Measurements from ENCODE around the gene USP5.

The USP5 gene

DNA sequence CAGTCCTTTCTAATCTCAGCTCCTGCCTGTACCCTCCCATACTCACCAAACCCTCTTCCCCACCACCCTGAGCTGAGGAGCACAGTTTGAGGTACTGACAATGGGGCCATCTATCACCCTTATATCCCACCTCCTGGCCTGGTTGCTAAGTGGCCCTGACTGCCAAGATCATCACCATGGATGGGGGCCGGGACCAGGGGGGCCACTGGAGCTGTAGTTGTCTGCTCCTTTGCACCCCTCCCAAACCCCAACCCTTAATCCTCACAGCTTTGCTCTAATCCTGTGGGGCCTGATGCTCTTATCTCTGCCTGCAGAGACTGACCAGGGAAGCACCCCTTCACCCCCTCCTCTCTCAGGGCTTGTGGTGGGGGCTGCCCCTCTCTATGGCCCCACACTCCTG is 11.6 kb upstream of the USP5 start:
- no peak for DNase-seq (ENCODE audit: low read depth, low spot score)

DNA sequence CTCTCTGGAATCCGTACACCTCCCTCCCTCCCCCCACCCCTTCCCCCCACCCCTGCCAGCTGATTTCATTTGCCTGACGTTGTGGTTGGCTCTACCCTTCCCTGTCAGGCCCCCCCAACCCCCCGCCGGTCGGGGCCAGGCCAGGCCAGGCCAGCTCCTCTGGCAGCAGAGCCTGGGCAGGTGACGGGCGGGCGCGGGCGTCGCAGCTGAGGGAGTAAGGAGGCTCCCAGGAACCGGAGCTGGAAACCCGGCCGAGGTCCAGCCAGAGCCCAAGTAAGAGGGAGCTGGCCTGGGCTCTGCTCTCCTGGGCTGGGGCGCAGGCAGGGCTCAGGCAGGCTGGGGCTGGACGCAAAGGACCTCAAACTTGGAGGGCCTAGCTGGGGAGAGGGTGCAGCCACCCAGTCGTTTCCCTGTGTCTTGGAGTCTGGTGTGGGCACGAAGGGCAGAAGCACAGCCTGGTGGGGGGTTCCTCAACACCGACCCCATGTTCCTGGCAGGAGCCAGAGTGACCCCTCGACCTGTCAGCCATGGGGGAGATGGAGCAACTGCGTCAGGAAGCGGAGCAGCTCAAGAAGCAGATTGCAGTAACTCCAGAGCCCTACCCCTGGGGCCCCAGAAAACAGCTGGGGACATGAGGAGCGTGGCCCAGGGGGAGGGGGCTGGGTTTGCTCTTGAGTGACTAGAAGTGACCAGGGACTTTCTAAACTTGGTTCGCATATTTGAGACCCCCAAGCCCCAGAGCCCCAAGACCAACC is 11.0 kb upstream of the USP5 start, which contains the start of gene GNB3:
Gene GNB3, plus strand, starts transcription at position 165 of the 755 bp plus-strand sequence. Its CDS starts 363 bp downstream, at position 528.
- no peak for DNase-seq (ENCODE audit: low read depth, low spot score)

DNA sequence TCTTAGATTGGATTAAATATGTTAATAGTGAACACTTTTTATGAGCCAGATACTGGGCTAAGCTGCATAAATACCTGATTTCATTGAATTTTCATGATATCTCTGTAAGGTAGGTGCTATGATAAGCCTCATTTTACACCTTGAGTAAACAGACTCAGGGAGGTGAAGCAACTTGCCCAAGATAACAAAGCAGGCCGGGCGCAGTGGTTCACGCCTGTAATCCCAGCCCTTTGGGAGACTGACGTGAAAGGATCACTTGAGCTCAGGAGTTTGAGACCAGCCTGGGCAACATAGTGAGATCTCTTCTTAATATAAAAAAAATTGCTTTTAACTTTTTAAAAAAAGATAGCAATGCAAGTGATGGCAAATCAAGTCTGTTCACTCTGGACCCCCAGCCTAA is 9.9 kb upstream of the USP5 start:
- DNase-seq (ENCODE audit: low read depth, low spot score) = no peak

DNA sequence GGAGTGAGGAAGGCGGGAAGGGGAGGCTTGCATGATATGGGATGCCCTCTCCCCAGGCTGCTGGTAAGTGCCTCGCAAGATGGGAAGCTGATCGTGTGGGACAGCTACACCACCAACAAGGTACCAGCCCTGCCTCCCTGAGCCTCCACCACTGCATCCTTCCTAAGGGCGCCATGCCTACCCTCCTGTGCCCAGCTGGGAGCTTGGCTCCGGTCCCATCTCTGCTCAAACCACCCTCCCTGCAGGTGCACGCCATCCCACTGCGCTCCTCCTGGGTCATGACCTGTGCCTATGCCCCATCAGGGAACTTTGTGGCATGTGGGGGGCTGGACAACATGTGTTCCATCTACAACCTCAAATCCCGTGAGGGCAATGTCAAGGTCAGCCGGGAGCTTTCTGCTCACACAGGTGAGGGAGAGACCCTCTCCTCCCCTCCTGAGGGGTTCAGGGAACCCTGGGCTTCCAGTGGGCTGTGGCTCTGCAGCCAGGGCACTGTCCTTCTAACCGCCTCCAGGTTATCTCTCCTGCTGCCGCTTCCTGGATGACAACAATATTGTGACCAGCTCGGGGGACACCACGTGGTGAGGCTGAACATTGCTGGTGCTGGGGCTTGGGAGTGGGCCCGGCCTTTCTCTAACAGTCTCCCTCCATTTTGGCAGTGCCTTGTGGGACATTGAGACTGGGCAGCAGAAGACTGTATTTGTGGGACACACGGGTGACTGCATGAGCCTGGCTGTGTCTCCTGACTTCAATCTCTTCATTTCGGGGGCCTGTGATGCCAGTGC is 8.6 kb upstream of the USP5 start:
- no peak for DNase-seq (ENCODE audit: low read depth, low spot score)

DNA sequence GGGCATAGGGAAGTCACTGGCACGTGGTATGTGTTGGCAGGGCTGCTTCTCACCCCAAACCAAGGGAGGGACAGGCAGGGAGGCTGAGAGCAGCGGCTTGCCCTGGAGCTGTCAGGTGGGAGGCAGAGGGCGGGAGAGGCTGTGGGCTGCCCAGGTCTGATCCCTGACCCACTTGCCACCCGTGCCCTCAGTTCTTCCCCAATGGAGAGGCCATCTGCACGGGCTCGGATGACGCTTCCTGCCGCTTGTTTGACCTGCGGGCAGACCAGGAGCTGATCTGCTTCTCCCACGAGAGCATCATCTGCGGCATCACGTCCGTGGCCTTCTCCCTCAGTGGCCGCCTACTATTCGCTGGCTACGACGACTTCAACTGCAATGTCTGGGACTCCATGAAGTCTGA is 6.6 kb upstream of the USP5 start:
- no peak for DNase-seq (ENCODE audit: low read depth, low spot score)

DNA sequence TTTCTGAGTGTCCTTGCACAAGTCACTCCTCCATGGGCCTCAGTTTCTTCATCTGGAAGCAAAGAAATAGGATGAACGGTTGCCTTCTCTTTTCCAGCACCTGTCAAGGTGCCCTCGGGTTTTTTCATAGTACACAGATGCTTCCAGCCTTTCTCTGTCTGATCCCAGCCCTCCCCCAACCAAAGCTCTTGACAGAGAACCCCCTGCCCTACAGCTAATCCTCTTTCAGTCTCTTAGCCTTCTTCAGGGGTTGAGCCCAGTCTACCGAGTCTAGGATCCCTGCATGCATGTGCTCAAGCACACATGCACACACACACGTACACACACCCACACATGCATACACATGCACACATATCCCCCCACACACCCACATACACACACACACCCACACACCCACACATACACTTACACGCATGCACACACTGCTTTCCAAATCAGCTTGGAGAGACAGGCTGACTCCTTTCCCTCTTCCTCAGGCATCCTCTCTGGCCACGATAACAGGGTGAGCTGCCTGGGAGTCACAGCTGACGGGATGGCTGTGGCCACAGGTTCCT is 5.6 kb upstream of the USP5 start:
- no peak for DNase-seq (ENCODE audit: low read depth, low spot score)

DNA sequence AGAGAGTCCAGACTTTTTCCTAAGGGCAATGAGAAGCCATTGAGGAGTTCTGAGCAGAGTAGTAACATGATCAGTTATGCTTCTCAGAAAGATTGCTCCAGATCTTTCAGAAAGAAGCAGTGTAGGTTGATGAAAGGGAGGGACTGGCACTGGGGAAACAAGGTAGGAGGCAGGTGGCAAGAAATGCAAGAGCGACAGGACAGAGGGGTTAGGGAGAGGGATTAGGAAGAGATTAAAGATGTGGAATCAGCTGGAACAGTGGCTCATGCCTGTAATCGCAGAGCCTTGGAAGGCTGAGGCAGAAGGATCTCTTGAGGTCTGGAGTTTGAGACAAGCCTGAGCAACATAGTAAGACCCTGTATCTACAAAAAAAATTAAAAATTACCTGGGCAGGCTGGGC is 4.3 kb upstream of the USP5 start:
- no peak for DNase-seq (ENCODE audit: low read depth, low spot score)

DNA sequence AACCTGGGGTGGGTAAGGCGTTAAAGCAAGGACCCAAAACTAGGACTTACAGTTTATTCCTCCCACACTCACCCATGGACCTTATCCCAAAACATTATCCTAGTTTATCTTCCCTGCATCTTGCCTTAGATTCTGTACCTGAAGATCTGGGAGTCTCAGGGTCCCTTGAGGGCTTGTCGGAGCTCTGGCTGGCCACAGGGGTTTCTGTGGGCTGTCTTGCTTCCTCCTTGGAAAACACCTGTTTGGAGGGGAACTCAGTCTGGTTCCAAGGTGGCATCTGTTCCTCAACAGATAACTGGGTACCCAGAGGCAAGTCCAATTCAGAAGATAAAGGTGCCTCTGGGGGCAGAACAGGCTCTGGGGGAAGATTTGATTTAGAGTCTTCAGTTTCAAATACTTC is 2.5 kb upstream of the USP5 start:
- no peak for DNase-seq (ENCODE audit: low read depth, low spot score)

DNA sequence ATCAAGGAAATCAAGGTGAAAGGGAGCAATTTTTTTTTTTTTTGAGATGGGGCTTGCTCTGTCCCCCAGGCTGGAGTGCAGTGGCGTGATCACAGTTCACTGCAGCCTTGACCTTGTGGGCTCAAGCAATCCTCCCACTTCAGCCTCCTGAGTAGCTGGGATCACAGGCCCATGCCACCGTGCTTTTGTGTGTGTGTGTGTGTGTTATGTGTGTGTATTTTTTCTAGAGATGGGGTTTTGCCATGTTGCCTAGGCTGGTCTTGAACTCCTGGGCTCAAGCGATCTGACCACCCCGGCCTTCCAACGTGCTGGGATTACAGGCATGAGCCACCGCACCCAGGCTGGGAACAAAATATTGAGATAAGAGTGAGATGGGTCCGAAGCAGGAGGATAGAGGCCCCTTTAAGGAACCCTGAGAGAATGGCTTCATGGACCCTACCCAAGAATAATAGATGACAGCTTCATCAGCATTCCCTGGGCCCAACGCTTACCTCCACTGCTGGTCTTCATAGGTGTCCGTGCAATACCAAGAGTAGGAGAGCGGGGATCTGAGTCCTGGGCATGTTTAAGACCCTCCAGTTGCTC is 1.9 kb upstream of the USP5 start:
- DNase-seq (ENCODE audit: low read depth, low spot score) = no peak

DNA sequence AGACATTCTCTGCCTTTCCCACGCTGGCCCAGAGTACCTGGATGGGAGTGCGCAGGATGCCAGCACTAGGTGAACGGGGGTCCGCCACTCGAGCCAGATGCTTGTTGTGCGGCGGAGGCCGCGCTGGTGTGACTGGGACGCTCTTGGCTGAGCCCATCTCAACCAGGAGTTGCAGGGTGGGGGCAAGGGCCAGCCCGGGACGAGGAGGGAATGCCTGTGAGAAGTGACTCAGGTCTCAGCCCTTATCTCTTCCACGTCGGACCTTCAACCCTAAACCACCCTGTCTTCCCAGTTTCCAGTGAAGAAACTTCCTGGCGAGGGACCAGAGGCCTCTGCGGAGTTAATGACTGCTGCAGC is 1.2 kb upstream of the USP5 start:
- no peak for DNase-seq (ENCODE audit: low read depth, low spot score)

DNA sequence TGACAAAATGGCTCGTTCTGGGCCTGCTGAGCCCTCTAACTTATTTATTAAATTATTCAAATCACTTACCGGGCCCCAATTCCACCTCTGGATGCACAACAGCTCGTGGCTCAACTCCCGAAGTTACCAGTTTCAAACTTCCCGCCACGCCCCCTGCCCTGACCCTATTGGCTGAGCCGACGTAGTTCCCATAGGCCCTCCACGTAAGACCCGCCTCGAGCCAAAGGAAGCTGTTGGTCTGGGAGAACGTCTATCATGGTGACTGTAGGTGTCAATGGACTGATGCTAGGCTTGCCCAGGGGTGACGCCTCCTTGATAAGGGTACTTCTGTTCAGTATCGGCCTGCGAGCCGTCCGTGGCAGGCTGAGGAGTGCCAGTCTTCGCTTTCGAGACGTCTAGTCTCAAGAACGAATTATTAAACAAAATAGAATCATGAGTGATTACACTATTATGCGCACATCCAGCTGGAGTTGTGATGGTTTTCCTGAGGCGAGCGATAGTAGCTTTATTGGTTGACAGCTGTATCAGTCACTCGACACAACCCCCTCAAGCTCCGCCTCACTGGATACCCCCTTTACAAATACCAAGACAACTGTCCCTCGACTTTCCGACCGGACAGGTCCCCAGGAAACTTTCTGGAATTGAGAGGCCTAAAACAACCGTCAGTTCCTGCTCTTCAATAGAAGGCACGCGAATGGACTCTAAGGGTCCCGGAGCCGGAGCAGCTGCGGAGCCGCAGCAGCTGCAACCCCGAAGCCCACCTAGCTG is 613 bp upstream of the USP5 start, which contains the start of gene CDCA3:
Gene CDCA3, minus strand, starts transcription at position 134 of the 768 bp plus-strand sequence. CDS start 334 bp downstream, outside the sequence.
- peak; percentile 92 for DNase-seq (ENCODE audit: low read depth, low spot score)

DNA sequence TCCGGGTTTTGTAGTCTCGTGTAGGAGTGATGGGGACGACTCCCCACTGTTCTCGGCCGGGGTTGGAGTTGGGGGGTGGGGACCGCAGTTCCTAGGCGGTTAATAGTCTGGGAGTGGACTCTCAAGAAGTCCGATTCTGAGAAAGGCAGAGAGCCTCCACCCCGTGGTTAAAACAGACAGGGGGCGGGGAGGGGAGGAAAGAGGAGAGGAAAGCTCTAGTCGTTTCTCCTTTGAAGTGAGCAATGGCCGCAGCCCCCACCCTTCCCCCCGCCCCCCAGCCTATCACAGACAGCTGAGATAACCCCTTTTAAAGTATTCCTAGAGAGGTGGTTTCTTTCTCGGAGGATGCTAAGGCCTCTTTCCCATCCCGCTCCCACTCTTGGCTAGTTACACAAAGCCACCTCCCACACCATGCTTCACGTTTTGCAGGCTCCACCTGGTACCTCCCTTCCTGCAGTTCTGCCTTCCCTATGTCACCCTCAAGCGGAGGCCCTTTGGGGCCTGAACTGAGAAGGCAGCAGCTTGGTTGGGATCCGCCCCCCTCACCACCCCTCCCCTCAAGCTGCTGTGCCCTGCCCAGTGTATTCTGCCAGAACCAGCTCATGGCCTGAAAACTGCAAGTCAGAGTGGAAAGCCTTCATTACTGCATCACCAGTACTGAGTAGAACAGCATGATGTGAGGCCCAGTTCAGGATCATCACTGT is 853 bp downstream of the USP5 start:
- DNase-seq (ENCODE audit: low read depth, low spot score) = no peak

DNA sequence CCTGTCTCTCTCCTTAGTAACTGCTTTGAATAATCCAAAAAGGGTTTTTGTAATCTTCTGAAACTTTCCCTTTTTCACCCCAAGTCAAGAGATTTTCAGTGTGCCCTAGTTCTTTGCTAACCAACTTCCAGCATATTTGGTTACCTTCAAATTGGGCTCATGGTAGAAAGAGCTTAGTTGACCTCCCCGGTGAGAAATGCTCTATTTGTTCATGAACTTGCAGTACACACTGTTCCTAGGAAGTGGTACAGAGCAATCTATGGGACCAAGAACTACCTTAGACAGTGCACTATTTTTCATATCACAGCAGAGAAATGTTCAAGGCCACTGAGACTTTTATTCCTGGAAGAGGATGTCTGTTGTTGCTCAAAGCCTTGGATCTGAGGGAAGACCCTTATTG is 1.7 kb downstream of the USP5 start:
- DNase-seq (ENCODE audit: low read depth, low spot score) = no peak

DNA sequence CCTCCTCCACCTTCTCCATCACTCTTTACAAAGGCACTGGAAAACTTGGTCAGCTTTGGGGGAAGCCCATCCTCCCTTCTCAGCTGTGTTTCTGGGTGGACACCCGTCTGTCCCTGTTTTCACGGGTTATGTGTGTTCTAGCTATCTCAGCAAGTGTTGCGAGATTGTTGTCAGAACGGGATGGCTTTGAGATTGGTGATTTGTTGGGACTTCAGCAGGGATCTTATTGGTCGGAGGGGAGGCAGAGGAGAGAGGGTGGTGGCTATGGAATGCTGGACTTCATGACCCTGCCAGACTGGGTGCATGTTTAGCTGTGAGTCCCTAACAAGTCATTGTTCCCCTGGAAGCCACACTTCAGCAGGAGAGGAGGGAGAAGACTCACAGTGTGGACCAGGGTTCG is 2.1 kb downstream of the USP5 start:
- DNase-seq (ENCODE audit: low read depth, low spot score) = no peak

DNA sequence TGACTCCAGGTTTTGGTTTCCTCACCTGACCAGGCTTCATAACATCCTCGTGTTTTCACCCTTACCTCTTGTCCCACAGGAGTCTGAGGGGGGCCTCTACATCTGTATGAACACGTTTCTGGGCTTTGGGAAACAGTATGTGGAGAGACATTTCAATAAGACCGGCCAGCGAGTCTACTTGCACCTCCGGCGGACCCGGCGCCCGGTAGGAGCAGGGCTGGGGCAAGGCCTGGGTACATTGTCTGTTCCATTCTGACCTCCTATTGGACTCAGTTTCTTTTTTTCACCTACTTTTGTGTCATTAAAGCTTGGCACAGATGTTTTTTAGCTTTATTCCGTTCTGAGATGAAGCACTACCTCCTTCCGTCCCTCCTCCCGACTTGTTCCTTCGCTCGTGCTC is 3.4 kb downstream of the USP5 start:
- no peak for DNase-seq (ENCODE audit: low read depth, low spot score)

DNA sequence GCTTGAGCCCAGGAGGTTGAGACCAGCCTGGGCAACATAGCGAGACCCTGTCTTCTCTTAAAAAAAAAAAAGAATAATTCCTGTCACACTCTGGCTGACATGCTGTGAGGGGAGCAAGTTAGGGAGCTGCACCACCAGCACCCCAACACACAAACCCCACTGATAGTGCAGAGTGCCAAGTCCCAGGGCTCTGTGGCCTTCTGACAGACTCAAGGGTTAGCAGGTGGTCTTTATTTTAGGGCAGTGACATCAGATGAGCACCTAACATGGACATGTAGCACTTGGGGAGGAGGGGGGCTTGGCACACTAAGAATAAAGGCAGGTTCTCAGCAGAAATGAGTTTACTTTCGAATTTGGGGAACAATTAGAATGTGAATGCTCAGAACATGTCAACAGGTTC is 6.8 kb downstream of the USP5 start:
- no peak for DNase-seq (ENCODE audit: low read depth, low spot score)

DNA sequence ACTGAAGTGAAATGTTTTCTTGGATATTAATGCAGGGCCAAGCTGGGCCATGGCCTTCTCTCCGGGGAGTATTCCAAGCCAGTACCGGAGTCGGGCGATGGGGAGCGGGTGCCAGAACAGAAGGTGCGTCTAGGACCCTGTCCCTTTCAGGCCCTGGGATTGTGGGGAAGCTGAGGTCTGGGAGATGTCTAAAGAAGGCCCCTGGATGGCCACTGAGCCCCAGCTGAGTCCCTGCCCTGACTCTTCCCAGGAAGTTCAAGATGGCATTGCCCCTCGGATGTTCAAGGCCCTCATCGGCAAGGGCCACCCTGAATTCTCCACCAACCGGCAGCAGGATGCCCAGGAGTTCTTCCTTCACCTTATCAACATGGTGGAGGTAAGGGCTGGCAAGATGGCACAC is 8.2 kb downstream of the USP5 start:
- no peak for DNase-seq (ENCODE audit: low read depth, low spot score)

DNA sequence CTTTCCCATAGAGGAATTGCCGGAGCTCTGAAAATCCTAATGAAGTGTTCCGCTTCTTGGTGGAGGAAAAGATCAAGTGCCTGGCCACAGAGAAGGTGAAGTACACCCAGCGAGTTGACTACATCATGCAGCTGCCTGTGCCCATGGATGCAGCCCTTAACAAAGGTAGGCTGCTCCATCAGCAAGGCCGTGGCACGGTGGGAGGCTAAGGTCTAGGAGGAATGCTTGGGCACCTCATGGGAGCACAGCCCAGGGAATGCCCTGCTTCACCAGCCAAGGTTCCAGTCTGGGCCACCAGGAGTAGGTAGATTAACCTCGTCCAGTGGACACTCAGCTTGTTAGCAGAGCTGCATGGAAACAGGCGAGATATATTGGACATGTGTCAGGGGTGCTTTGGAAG is 9.0 kb downstream of the USP5 start:
- DNase-seq (ENCODE audit: low read depth, low spot score) = no peak

DNA sequence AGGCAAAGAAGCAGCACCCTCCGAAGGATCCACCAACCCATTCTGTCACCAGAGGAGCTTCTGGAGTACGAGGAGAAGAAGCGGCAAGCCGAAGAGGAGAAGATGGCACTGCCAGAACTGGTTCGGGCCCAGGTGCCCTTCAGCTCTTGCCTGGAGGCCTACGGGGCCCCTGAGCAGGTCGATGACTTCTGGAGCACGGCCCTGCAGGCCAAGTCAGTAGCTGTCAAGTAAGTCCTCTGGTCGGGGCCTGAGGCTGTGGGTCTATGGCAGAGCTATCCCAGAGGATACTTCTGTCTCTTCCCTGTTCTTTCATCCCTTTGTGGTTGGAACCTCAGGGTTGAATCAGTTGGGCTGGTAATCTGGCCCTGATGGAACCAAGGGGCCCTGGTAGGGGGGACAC is 9.4 kb downstream of the USP5 start:
- no peak for DNase-seq (ENCODE audit: low read depth, low spot score)

DNA sequence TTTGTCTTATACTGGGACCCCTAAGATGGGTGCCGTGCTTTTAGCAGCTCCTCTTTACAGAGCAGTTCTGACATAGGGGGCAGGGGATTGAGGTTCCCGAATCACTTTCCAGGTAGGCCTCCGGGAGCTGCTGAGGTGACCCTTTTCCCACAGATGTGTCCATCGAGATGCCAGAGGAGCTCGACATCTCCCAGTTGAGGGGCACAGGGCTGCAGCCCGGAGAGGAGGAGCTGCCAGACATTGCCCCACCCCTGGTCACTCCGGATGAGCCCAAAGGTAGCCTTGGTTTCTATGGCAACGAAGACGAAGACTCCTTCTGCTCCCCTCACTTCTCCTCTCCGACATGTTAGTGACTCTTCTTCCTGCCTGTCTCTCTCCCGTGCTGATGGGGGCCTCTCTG is 11.1 kb downstream of the USP5 start:
- no peak for DNase-seq (ENCODE audit: low read depth, low spot score)
